Trophoblast cell (in vitro differentiated cells and primary cell): Measurements from ENCODE around the gene MLXIP.
"Not testable (repeated sequence)": the region's sequence is repeated elsewhere in the genome, so short reads cannot be mapped to it uniquely, and the experiment has no call there.

Experiments used
- DNase-seq, 2 donors: peaks; one replicate each; pipeline ENCODE4 v3.0.0-alpha.2; 2016
- H2AFZ ChIP-seq: 2 replicates; pipeline ENCODE4 v1.6.1; 2013; ENCODE audit warnings: low read length, moderate library complexity, mild to moderate bottlenecking; ENCODE audit not compliant: insufficient read depth, poor library complexity
- H2AK5ac ChIP-seq: 2 replicates; pipeline ENCODE4 v1.6.1; 2013; ENCODE audit warnings: mild to moderate bottlenecking, low read length
- H2BK120ac ChIP-seq: 2 replicates; pipeline ENCODE4 v1.6.1; 2013; ENCODE audit warnings: low read length, mild to moderate bottlenecking, moderate library complexity; ENCODE audit not compliant: insufficient read depth, poor library complexity
- H2BK12ac ChIP-seq: 2 replicates; pipeline ENCODE4 v1.6.1; 2013; ENCODE audit warnings: mild to moderate bottlenecking, low read length, moderate library complexity
- H2BK5ac ChIP-seq: 2 replicates; pipeline ENCODE4 v1.6.1; 2013; ENCODE audit warnings: low read length, low read depth, moderate library complexity, mild to moderate bottlenecking; ENCODE audit not compliant: poor library complexity
- H3K14ac ChIP-seq: 2 replicates; pipeline ENCODE4 v1.6.1; 2013; ENCODE audit warnings: mild to moderate bottlenecking, low read length
- H3K18ac ChIP-seq: 2 replicates; pipeline ENCODE4 v1.6.1; 2013; ENCODE audit warnings: mild to moderate bottlenecking, low read length
- H3K23ac ChIP-seq: 2 replicates; pipeline ENCODE4 v1.6.1; 2013; ENCODE audit warnings: low read length
- H3K27ac ChIP-seq: 2 replicates; pipeline ENCODE4 v1.5.1; 2013; ENCODE audit warnings: low read depth, mild to moderate bottlenecking, inconsistent platforms, low read length, moderate library complexity
- H3K27me3 ChIP-seq: 2 replicates; pipeline ENCODE4 v1.6.1; 2013; ENCODE audit warnings: inconsistent platforms, mild to moderate bottlenecking, low read length, moderate library complexity; ENCODE audit not compliant: insufficient read depth
- H3K36me3 ChIP-seq, 2 experiments: 1 replicate in 1 of 2; 2 replicates in 1 of 2; pipeline ENCODE4 v1.6.1; 2013; ENCODE audit warnings: low read length in 2 of 2, mild to moderate bottlenecking in 2 of 2, moderate library complexity in 1 of 2; ENCODE audit not compliant: insufficient read depth in 2 of 2, control insufficient read depth in 1 of 2
- H3K4ac ChIP-seq: 2 replicates; pipeline ENCODE4 v1.6.1; 2013; ENCODE audit warnings: low read depth, mild to moderate bottlenecking, low read length, moderate library complexity
- H3K4me1 ChIP-seq, 2 experiments: 1 replicate in 1 of 2; 2 replicates in 1 of 2; pipeline ENCODE4 v1.6.1; 2013; ENCODE audit warnings: low read length in 2 of 2, mild to moderate bottlenecking in 2 of 2, moderate library complexity in 1 of 2; ENCODE audit not compliant: insufficient read depth in 2 of 2, control insufficient read depth in 1 of 2
- H3K4me2 ChIP-seq: 2 replicates; pipeline ENCODE4 v1.6.1; 2013; ENCODE audit warnings: inconsistent platforms, mild to moderate bottlenecking, low read length, moderate library complexity
- H3K4me3 ChIP-seq: 2 replicates; pipeline ENCODE4 v1.5.1; 2013; ENCODE audit warnings: mild to moderate bottlenecking, low read depth, low read length, inconsistent platforms
- H3K79me1 ChIP-seq: one replicate; pipeline ENCODE4 v1.6.1; 2013; ENCODE audit warnings: low read length
- H3K79me2 ChIP-seq: 2 replicates; pipeline ENCODE4 v1.6.1; 2013; ENCODE audit warnings: low read length, mild to moderate bottlenecking; ENCODE audit not compliant: control insufficient read depth, insufficient read depth, poor library complexity
- H3K9ac ChIP-seq: 2 replicates; pipeline ENCODE4 v1.6.1; 2013; ENCODE audit warnings: mild to moderate bottlenecking, low read length
- H3K9me3 ChIP-seq: 2 replicates; pipeline ENCODE4 v1.6.1; 2013; ENCODE audit warnings: low read depth, mild to moderate bottlenecking, control low read depth, inconsistent platforms, low read length; ENCODE audit not compliant: insufficient read depth
- H4K12ac ChIP-seq: 2 replicates; pipeline ENCODE4 v1.6.1; 2013; ENCODE audit warnings: low read depth, mild to moderate bottlenecking, low read length, moderate library complexity
- H4K8ac ChIP-seq: 2 replicates; pipeline ENCODE4 v1.6.1; 2013; ENCODE audit warnings: low read depth, mild to moderate bottlenecking, low read length, moderate library complexity
- H4K91ac ChIP-seq: one replicate; pipeline ENCODE4 v1.6.1; 2013; ENCODE audit warnings: low read depth, mild to moderate bottlenecking, low read length, moderate library complexity
- WGBS: extraction: QIAGEN DNeasy Blood & Tissue Kit; methylation state at CpG from one replicate; pipeline ENCODE4 v1.1.7; 2013; ENCODE audit warnings: missing lambda C conversion rate; ENCODE audit not compliant: insufficient read length, insufficient coverage; ENCODE audit errors: extremely low coverage; 5-methylcytosine and 5-hydroxymethylcytosine counted together

Gene MLXIP

GRCh38 chr12:122100568-122100967 lies 22.0 kb downstream of the MLXIP start:
- no peaks in the 10 kb centered on the region for H3K27me3 ChIP-seq
- H3K4me3 ChIP-seq, result no peak overlapping the region
- no peak overlapping the region for H2BK5ac ChIP-seq
- no peak overlapping the region for H2BK120ac ChIP-seq
- H3K14ac ChIP-seq, result no peak overlapping the region
- no peak overlapping the region for H3K27ac ChIP-seq
- H3K36me3 ChIP-seq, result no peaks in the 10 kb centered on the region
- no peak overlapping the region for H4K91ac ChIP-seq
- no peak overlapping the region for H2AK5ac ChIP-seq
- no peak overlapping the region for H3K18ac ChIP-seq
- no peak for DNase-seq
- no peak overlapping the region for H4K12ac ChIP-seq
- no peak overlapping the region for H3K4me2 ChIP-seq
- WGBS, result no CpG with 5 or more reads among the region's 1 CpG
- no peaks in the 10 kb centered on the region for H3K79me2 ChIP-seq
- H2AFZ ChIP-seq, result no peak overlapping the region
- no peaks in the 10 kb centered on the region for H3K79me1 ChIP-seq
- no peaks in the 10 kb centered on the region for H3K9me3 ChIP-seq
- H3K23ac ChIP-seq, result no peak overlapping the region
- no peak overlapping the region for H3K4ac ChIP-seq
- peaks cover 12 to 23% of the 10 kb centered on the region in 2 experiments for H3K4me1 ChIP-seq
- no peak overlapping the region for H4K8ac ChIP-seq
- no peak overlapping the region for H2BK12ac ChIP-seq
- H3K9ac ChIP-seq, result no peak overlapping the region

- no peaks in the 10 kb centered on the region for H3K36me3 ChIP-seq
- H3K9ac ChIP-seq, result no peak overlapping the region
- H3K27me3 ChIP-seq, result no peaks in the 10 kb centered on the region
Measured at GRCh38 chr12:122102331-122102730, 23.8 kb downstream of the MLXIP start.

GRCh38 chr12:122104844-122105243 lies 26.3 kb downstream of the MLXIP start:
- no peak overlapping the region for H3K4ac ChIP-seq
- no peak overlapping the region for H2BK5ac ChIP-seq
- no peak overlapping the region for H3K27ac ChIP-seq
- H3K4me1 ChIP-seq, result no peaks in the 10 kb centered on the region
- no peak overlapping the region for H3K18ac ChIP-seq
- no peaks in the 10 kb centered on the region for H3K9me3 ChIP-seq
- no peaks in the 10 kb centered on the region for H3K79me2 ChIP-seq
- H2BK12ac ChIP-seq, result no peak overlapping the region
- no peak overlapping the region for H4K91ac ChIP-seq
- no peak overlapping the region for H3K23ac ChIP-seq
- no CpG with 5 or more reads among the region's 7 CpGs for WGBS
- H3K79me1 ChIP-seq, result no peaks in the 10 kb centered on the region
- no peak overlapping the region for H3K4me2 ChIP-seq
- no peak overlapping the region for H2AK5ac ChIP-seq
- H4K8ac ChIP-seq, result no peak overlapping the region
- no peak overlapping the region for H3K4me3 ChIP-seq
- no peak overlapping the region for H3K14ac ChIP-seq
- H2BK120ac ChIP-seq, result no peak overlapping the region
- no peak for DNase-seq
- no peaks in the 10 kb centered on the region for H3K36me3 ChIP-seq
- H3K27me3 ChIP-seq, result no peaks in the 10 kb centered on the region
- H2AFZ ChIP-seq, result no peak overlapping the region
- no peak overlapping the region for H3K9ac ChIP-seq
- H4K12ac ChIP-seq, result no peak overlapping the region

More at GRCh38 chr12:122102331-122102730, 23.8 kb downstream of the MLXIP start:
- Histone ChIP-seq H3K79me2 (no peaks in the 10 kb centered on the region), H2AK5ac (no peak overlapping the region), H4K8ac (no peak overlapping the region), H3K4me1 (peaks cover 12 to 18% of the 10 kb centered on the region in 2 experiments), H2AFZ (no peak overlapping the region), H4K91ac (no peak overlapping the region), H2BK120ac (no peak overlapping the region), H2BK12ac (no peak overlapping the region), H3K23ac (no peak overlapping the region), H3K18ac (no peak overlapping the region), H3K79me1 (no peaks in the 10 kb centered on the region), H3K4ac (no peak overlapping the region), H3K9me3 (no peaks in the 10 kb centered on the region), H3K4me2 (no peak overlapping the region), H2BK5ac (no peak overlapping the region), H3K4me3 (no peak overlapping the region), H3K14ac (no peak overlapping the region), H4K12ac (no peak overlapping the region), H3K27ac (no peak overlapping the region)
- no CpG with 5 or more reads among the region's 3 CpGs for WGBS
- DNase-seq, result peak in 1 of 2 donors; percentile 15

- H3K9ac ChIP-seq, H2AFZ ChIP-seq, H3K14ac ChIP-seq, H3K9me3 ChIP-seq, H3K23ac ChIP-seq, H2AK5ac ChIP-seq, H4K8ac ChIP-seq, H3K4me2 ChIP-seq, H4K12ac ChIP-seq, H2BK5ac ChIP-seq, H3K36me3 ChIP-seq, H3K79me2 ChIP-seq, H3K18ac ChIP-seq, DNase-seq, H3K4me3 ChIP-seq, H3K27ac ChIP-seq, H2BK120ac ChIP-seq, H3K4me1 ChIP-seq, H2BK12ac ChIP-seq, H3K27me3 ChIP-seq, H3K4ac ChIP-seq, H4K91ac ChIP-seq, H3K79me1 ChIP-seq: not testable (repeated sequence)
- no CpG with 5 or more reads among the region's 11 CpGs for WGBS
Measured at GRCh38 chr12:122105496-122105895, 26.9 kb downstream of the MLXIP start.
